GM21423 (cell line): ENCODE data around the gene PRKCE.
"Not testable (repeated sequence)": the region's sequence is repeated elsewhere in the genome, so short reads cannot be mapped to it uniquely, and the experiment has no call there.

Source experiments
- ATAC-seq: cut with Tn5 transposase; IDR thresholded peaks from one replicate; pipeline ENCODE4 v1.9.1; 2021; ENCODE audit warnings: mild to moderate bottlenecking, moderate library complexity; ENCODE audit not compliant: unreplicated experiment

PRKCE gene

GRCh38 chr2:45852450-45853150, 201.1 kb downstream of the PRKCE start:
- peak; percentile 72 for ATAC-seq

GRCh38 chr2:45855374-45855773, 203.9 kb downstream of the PRKCE start:
- no peak for ATAC-seq

DNA sequence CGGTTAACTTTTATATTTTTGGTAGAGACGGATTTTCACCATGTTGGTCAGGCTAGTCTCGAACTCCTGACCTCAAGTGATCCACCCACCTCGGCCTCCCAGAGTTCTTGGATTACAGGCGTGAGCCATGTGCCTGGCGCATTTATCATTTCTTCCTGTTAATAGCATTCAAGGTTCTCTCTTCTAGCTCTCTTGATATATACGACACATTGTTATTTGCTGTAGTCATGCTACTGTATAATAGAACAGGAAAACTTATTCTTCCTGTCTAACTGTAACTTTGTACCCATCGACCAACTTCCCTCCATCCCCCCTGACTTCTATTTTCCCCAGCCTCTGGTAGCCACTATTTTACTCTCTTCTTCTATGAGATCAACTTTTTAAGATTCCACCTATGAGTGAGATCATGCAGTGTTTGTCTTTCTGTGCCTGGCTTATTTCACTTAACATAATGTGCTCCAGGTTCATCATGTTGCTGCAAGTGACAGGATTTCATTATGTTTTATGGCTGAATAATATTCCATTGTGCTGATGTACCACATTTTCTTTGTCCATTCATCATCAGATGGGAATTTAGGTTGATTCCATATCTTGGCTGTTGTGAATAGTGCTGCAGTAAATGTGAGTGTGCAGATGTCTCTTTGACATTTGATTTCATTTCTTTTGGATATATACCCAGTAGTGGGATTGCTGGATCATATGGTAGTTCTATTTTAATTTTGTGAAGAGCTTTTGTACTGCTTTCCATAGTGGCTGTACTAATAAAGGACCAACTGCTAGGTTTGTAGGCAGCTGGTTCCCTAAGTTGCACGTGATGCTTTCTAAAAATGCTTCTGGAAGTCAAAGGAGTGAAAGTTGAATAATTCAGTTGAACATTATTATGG, 205.2 kb downstream of the PRKCE start:
- no peak for ATAC-seq

DNA sequence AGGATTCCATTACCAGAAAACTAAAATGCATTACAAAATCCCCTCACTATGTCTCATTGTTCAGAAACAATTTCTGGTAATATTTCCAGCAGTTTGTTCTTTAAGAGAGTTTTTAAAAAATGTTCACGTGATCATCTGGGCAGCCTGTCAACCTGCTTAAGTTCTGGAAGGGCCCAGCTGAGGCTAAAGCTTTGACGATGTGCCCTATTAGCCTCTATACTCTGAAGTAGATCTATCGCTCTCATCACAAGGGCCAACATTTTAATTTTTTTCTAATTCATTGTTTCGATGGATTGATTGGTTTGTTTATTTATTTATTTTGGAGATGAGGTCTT, 205.8 kb downstream of the PRKCE start:
- ATAC-seq: no peak

GRCh38 chr2:45857867-45858520, 206.5 kb downstream of the PRKCE start:
- ATAC-seq: no peak

GRCh38 chr2:45858872-45859271, 207.4 kb downstream of the PRKCE start:
- ATAC-seq: not testable (repeated sequence)

DNA sequence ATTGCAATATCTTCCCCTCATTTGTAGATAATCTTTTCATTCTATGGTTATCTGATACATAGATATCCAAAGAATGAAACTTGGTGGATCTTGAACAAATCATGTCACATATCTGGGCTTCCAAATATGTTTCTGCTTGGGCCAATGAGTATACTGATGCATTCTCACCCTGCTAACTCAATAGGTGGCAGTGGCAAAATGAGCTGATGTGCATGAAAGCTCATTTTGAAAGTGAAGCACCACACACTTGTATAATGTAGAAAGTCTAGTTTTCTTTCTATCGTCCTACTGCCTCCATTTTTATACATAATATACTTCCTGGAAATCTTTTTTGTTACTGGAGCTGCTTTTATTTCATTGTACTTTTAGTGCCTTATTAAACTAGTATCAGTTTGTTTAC, 208.2 kb downstream of the PRKCE start:
- no peak for ATAC-seq

GRCh38 chr2:45860136-45861121, 209.0 kb downstream of the PRKCE start:
- peak; percentile 39 for ATAC-seq

- no peak for ATAC-seq
Measured at GRCh38 chr2:45862843-45863242, 211.4 kb downstream of the PRKCE start.

DNA sequence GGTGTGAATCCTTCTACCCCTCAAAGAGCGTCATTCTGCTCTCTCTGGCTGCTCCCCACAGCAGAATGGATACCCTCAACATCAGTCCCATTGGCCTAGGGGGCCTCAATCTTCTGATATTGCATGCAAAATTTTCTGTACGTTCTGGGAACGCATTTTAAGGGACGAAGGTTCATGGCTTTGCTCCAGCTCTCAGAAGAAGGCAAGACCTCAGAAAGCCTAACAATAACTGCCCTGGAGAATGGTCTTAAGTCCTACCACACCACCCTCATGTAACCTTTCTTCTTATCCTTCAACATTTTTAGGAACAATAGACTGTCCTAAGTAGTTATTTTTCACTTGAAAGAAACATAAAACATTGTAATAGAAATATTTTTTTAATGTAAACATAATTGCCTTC, 212.6 kb downstream of the PRKCE start:
- no peak for ATAC-seq

DNA sequence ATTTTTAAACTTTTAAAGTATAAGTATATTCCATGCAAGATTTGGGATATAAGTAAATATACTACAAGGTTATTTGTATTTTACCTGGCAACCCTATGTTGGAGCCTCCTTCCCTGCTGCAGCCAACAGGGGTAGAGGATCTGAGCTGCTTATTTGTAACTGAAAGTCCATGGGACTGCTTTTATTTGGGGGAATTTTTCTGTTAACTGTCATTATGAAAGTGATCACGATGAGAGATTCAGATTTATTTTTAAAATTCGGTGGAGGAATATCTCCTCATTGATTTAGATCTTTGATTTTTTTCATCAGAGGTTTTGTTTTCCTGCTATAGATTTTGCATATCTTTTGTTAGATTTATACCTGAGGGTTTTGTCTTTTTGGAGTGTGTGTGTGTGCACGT, 215.9 kb downstream of the PRKCE start:
- no peak for ATAC-seq

DNA sequence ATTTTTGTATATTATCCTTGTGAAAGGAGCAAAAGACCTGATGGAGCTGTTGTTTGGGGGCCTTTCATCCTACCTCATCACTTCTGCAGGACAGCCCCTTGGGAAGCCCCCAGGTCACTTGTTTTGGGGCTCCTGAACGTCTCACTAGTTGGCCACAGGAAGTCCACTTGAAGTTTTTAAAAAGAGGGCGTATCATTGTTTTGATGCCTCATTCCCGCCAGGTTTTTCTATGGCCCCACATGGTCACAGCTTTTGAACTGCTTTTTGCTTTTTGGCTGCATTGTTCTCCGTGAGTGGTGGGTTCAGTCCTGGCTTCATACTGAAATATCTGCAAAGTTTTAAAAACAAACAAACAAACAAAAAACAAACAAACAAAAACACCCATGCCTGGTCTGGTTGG, 216.3 kb downstream of the PRKCE start:
- no peak for ATAC-seq

- no peak for ATAC-seq
Measured at GRCh38 chr2:45869165-45869501, 217.7 kb downstream of the PRKCE start.

DNA sequence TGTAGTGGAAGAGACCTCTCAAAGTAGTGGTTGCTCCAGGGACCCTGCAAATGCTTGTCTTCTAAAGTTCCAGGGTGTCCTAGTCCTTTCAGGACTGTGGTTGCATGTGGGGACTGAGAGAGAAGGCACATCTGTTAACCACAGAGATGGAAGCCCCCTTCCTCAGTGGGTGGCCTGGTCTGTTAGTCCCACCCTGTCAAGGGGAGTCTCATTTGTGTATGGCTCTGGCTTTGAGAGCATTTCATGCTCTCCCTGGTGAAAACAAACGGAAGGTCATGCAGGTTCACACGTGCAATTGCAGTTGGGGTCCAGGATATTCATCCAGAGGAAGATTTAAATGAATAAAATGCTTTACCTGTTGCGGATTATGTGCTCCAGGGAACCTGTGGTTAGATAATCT, 219.6 kb downstream of the PRKCE start:
- ATAC-seq: no peak

GRCh38 chr2:45871541-45871940, 220.1 kb downstream of the PRKCE start:
- ATAC-seq: no peak

- ATAC-seq: no peak
Measured at GRCh38 chr2:45872211-45872610, 220.7 kb downstream of the PRKCE start.

- no peak for ATAC-seq
Measured at GRCh38 chr2:45874344-45874743, 222.9 kb downstream of the PRKCE start.

DNA sequence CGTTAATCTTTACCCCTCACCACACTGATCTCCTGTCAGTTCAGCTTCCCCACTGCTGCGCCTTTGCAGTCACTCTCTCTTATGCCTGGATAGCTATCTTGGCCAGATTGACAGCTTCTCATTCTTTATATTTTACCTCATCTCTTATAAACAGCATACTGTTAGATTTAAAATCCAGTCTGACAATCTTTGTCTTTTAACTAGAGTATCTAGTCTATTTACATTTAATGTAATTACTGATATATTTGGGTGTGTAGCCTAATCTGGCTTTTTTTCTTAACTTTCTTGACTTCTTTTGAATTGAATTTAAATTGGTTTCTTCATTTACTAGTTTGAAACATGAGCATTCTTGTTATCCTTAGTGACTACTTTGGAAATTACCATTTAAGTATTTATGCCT, 225.1 kb downstream of the PRKCE start:
- no peak for ATAC-seq

- no peak for ATAC-seq
Measured at GRCh38 chr2:45879406-45879805, 227.9 kb downstream of the PRKCE start.

GRCh38 chr2:45879936-45880335, 228.5 kb downstream of the PRKCE start:
- no peak for ATAC-seq
